ENCODE results near the gene MPRIP. TPM values are rescaled to one million over a fixed set of nuclear protein-coding genes. Genes with fewer than 3 reads are reported as not detected.

The MPRIP gene
- total RNA-seq, 4 donors from 2014 or later = 122 to 207 (median 145) TPM

GRCh38 chr17:17143501-17143900, 101.2 kb downstream of the MPRIP start:
- Histone ChIP-seq H3K9me3 (no peaks in the 10 kb centered on the region), H3K27me3 (no peaks in the 10 kb centered on the region), H3K36me3 (peaks cover 82% of the 10 kb centered on the region), H3K4me1 (peaks cover 20% of the 10 kb centered on the region), H3K27ac (no peak overlapping the region), H3K4me3 (no peak overlapping the region)
- WGBS = 89% methylated on average over 13 of the region's 19 CpGs
- TF ChIP-seq EP300 (IDR thresholded peaks at IDR 0.05) (no peak), POLR2AphosphoS5 (IDR thresholded peaks at IDR 0.05) (no peak), POLR2A (IDR thresholded peaks at IDR 0.05) (no peak), CTCF (IDR thresholded peaks at IDR 0.05) (no peak)
- DNase-seq (ENCODE audit: low spot score in 2 of 2) = no peak

- no peak for DNase-seq (ENCODE audit: low spot score in 2 of 2)
- Histone ChIP-seq H3K27ac (no peak overlapping the region), H3K4me1 (peaks cover 20% of the 10 kb centered on the region), H3K9me3 (no peaks in the 10 kb centered on the region), H3K36me3 (peaks cover 77% of the 10 kb centered on the region), H3K4me3 (no peak overlapping the region), H3K27me3 (no peaks in the 10 kb centered on the region)
- TF ChIP-seq CTCF (IDR thresholded peaks at IDR 0.05) (no peak), POLR2AphosphoS5 (IDR thresholded peaks at IDR 0.05) (no peak), POLR2A (IDR thresholded peaks at IDR 0.05) (no peak), EP300 (IDR thresholded peaks at IDR 0.05) (no peak)
- 93% methylated on average over 2 of the region's 4 CpGs for WGBS
Measured at GRCh38 chr17:17144061-17144460, 101.8 kb downstream of the MPRIP start.

- DNase-seq (ENCODE audit: low spot score in 2 of 2) = no peak
- Histone ChIP-seq H3K27ac (no peak overlapping the region), H3K4me3 (no peak overlapping the region), H3K36me3 (peaks cover 74% of the 10 kb centered on the region), H3K4me1 (peaks cover 14% of the 10 kb centered on the region), H3K27me3 (no peaks in the 10 kb centered on the region), H3K9me3 (no peaks in the 10 kb centered on the region)
- WGBS = 83% methylated on average over 13 of the region's 13 CpGs
- TF ChIP-seq EP300 (IDR thresholded peaks at IDR 0.05) (no peak), POLR2A (IDR thresholded peaks at IDR 0.05) (no peak), CTCF (IDR thresholded peaks at IDR 0.05) (no peak), POLR2AphosphoS5 (IDR thresholded peaks at IDR 0.05) (no peak)
Measured at GRCh38 chr17:17144916-17145665, 102.8 kb downstream of the MPRIP start.

- no peak overlapping the region for H3K4me3 ChIP-seq
- no peak for TF ChIP-seq POLR2A (IDR thresholded peaks at IDR 0.05)
- TF ChIP-seq CTCF (IDR thresholded peaks at IDR 0.05) = peak in 1 of 2 donors; percentile 12
- no peaks in the 10 kb centered on the region for H3K27me3 ChIP-seq
- H3K27ac ChIP-seq = no peak overlapping the region
- DNase-seq (ENCODE audit: low spot score in 2 of 2) = no peak
- no peaks in the 10 kb centered on the region for H3K9me3 ChIP-seq
- peaks cover 71% of the 10 kb centered on the region for H3K36me3 ChIP-seq
- 85% methylated on average over 12 of the region's 14 CpGs for WGBS
- peaks cover 6% of the 10 kb centered on the region for H3K4me1 ChIP-seq
Measured at GRCh38 chr17:17146786-17147406, 104.6 kb downstream of the MPRIP start.

GRCh38 chr17:17147821-17148220, 105.6 kb downstream of the MPRIP start:
- 74% methylated on average over 5 of the region's 5 CpGs for WGBS

More at GRCh38 chr17:17147821-17148220, 105.6 kb downstream of the MPRIP start:
- H3K27me3 ChIP-seq = no peaks in the 10 kb centered on the region
- no peaks in the 10 kb centered on the region for H3K9me3 ChIP-seq
- H3K4me3 ChIP-seq = no peak overlapping the region
- peaks cover 67% of the 10 kb centered on the region for H3K36me3 ChIP-seq
- peaks cover 15% of the 10 kb centered on the region for H3K4me1 ChIP-seq
- TF ChIP-seq EP300 (IDR thresholded peaks at IDR 0.05) = no peak
- no peak for TF ChIP-seq POLR2A (IDR thresholded peaks at IDR 0.05)
- TF ChIP-seq POLR2AphosphoS5 (IDR thresholded peaks at IDR 0.05) = no peak
- TF ChIP-seq CTCF (IDR thresholded peaks at IDR 0.05) = no peak
- H3K27ac ChIP-seq = no peak overlapping the region
- DNase-seq (ENCODE audit: low spot score in 2 of 2) = no peak
